ACC112 (cell line): Measurements from ENCODE around the gene APBA2.

ENCODE experiments used
- H2AFZ ChIP-seq: fragments of 200-600 bp; sonication (generic); one replicate; pipeline ENCODE4 v1.6.0; 2017; ENCODE audit warnings: antibody characterized with exemption, low read length; ENCODE audit not compliant: unreplicated experiment
- H3K27ac ChIP-seq: fragments of 200-600 bp; sonication (generic); 2 replicates; pipeline ENCODE4 v1.5.1; 2014; ENCODE audit warnings: low read depth, mild to moderate bottlenecking, antibody characterized with exemption, low read length, moderate library complexity
- H3K27me3 ChIP-seq: fragments of 200-600 bp; sonication (generic); 2 replicates; pipeline ENCODE4 v1.6.1; 2014; ENCODE audit warnings: mild to moderate bottlenecking, antibody characterized with exemption, low read length, moderate library complexity, mixed read lengths; ENCODE audit not compliant: insufficient read depth
- H3K36me3 ChIP-seq: fragments of 200-600 bp; sonication (generic); 2 replicates; pipeline ENCODE4 v1.6.1; 2016; ENCODE audit warnings: mild to moderate bottlenecking, antibody characterized with exemption, low read length, moderate library complexity, mixed read lengths; ENCODE audit not compliant: insufficient read depth
- H3K4me1 ChIP-seq: fragments of 200-600 bp; sonication (generic); one replicate; pipeline ENCODE4 v1.6.1; 2016; ENCODE audit warnings: low read length, mixed read lengths; ENCODE audit not compliant: insufficient read depth, unreplicated experiment, control insufficient read depth
- H3K4me3 ChIP-seq: fragments of 200-600 bp; sonication (generic); 2 replicates; pipeline ENCODE4 v1.5.1; 2014; ENCODE audit warnings: mild to moderate bottlenecking, low read depth, low read length
- H3K79me2 ChIP-seq: fragments of 200-600 bp; sonication (generic); one replicate; pipeline ENCODE4 v1.6.0; 2016; ENCODE audit warnings: low read length; ENCODE audit not compliant: control insufficient read depth, unreplicated experiment, insufficient read depth

Gene APBA2

GRCh38 chr15:29054171-29055045 is 168.6 kb downstream of the APBA2 start:
- Histone ChIP-seq H3K27ac (no peak overlapping the region), H2AFZ (no peak overlapping the region), H3K36me3 (no peaks in the 10 kb centered on the region), H3K79me2 (no peaks in the 10 kb centered on the region), H3K27me3 (no peaks in the 10 kb centered on the region), H3K4me1 (no peaks in the 10 kb centered on the region), H3K4me3 (no peak overlapping the region)

GRCh38 chr15:29055876-29056275 is 170.1 kb downstream of the APBA2 start:
- Histone ChIP-seq H2AFZ (no peak overlapping the region), H3K27me3 (no peaks in the 10 kb centered on the region), H3K4me1 (no peaks in the 10 kb centered on the region), H3K27ac (no peak overlapping the region), H3K79me2 (no peaks in the 10 kb centered on the region), H3K4me3 (no peak overlapping the region), H3K36me3 (no peaks in the 10 kb centered on the region)

- Histone ChIP-seq H3K4me3 (no peak overlapping the region), H3K27ac (no peak overlapping the region), H3K27me3 (no peaks in the 10 kb centered on the region), H2AFZ (no peak overlapping the region), H3K4me1 (no peaks in the 10 kb centered on the region), H3K79me2 (no peaks in the 10 kb centered on the region), H3K36me3 (no peaks in the 10 kb centered on the region)
Observed at GRCh38 chr15:29056839-29057450, 171.2 kb downstream of the APBA2 start.

- Histone ChIP-seq H3K36me3 (no peaks in the 10 kb centered on the region), H3K27me3 (no peaks in the 10 kb centered on the region), H3K27ac (no peak overlapping the region), H3K79me2 (no peaks in the 10 kb centered on the region), H3K4me3 (no peak overlapping the region), H3K4me1 (no peaks in the 10 kb centered on the region), H2AFZ (no peak overlapping the region)
Observed at GRCh38 chr15:29057856-29058255, 172.1 kb downstream of the APBA2 start.

- no peaks in the 10 kb centered on the region for H3K4me1 ChIP-seq
- H3K4me3 ChIP-seq, result no peak overlapping the region
Observed at GRCh38 chr15:29058903-29059539, 173.2 kb downstream of the APBA2 start.

GRCh38 chr15:29059871-29060640 is 174.3 kb downstream of the APBA2 start:
- no peaks in the 10 kb centered on the region for H3K27me3 ChIP-seq
- H2AFZ ChIP-seq, result no peak overlapping the region
- no peak overlapping the region for H3K4me3 ChIP-seq
- no peak overlapping the region for H3K27ac ChIP-seq
- H3K4me1 ChIP-seq, result no peaks in the 10 kb centered on the region
- no peaks in the 10 kb centered on the region for H3K36me3 ChIP-seq
- no peaks in the 10 kb centered on the region for H3K79me2 ChIP-seq

More at GRCh38 chr15:29058903-29059539, 173.2 kb downstream of the APBA2 start:
- no peaks in the 10 kb centered on the region for H3K27me3 ChIP-seq
- no peak overlapping the region for H2AFZ ChIP-seq
- no peaks in the 10 kb centered on the region for H3K36me3 ChIP-seq
- H3K27ac ChIP-seq, result no peak overlapping the region
- H3K79me2 ChIP-seq, result no peaks in the 10 kb centered on the region

- Histone ChIP-seq H3K27me3 (no peaks in the 10 kb centered on the region), H3K27ac (no peak overlapping the region), H3K4me3 (no peak overlapping the region), H3K36me3 (no peaks in the 10 kb centered on the region), H3K79me2 (no peaks in the 10 kb centered on the region), H2AFZ (no peak overlapping the region), H3K4me1 (no peaks in the 10 kb centered on the region)
Observed at GRCh38 chr15:29061746-29062145, 176.0 kb downstream of the APBA2 start.

- Histone ChIP-seq H3K4me1 (no peaks in the 10 kb centered on the region), H3K27ac (no peak overlapping the region), H3K79me2 (no peaks in the 10 kb centered on the region), H2AFZ (no peak overlapping the region), H3K36me3 (no peaks in the 10 kb centered on the region), H3K27me3 (no peaks in the 10 kb centered on the region), H3K4me3 (no peak overlapping the region)
Observed at GRCh38 chr15:29062179-29062591, 176.4 kb downstream of the APBA2 start.

- no peak overlapping the region for H3K4me3 ChIP-seq
- H3K4me1 ChIP-seq, result no peaks in the 10 kb centered on the region
- H2AFZ ChIP-seq, result no peak overlapping the region
- no peaks in the 10 kb centered on the region for H3K36me3 ChIP-seq
- H3K27me3 ChIP-seq, result no peaks in the 10 kb centered on the region
- H3K27ac ChIP-seq, result no peak overlapping the region
- no peaks in the 10 kb centered on the region for H3K79me2 ChIP-seq
Observed at GRCh38 chr15:29062626-29063025, 176.9 kb downstream of the APBA2 start.

- no peak overlapping the region for H3K4me3 ChIP-seq
- no peaks in the 10 kb centered on the region for H3K27me3 ChIP-seq
- H2AFZ ChIP-seq, result no peak overlapping the region
- H3K79me2 ChIP-seq, result no peaks in the 10 kb centered on the region
- no peak overlapping the region for H3K27ac ChIP-seq
- H3K4me1 ChIP-seq, result no peaks in the 10 kb centered on the region
- no peaks in the 10 kb centered on the region for H3K36me3 ChIP-seq
Observed at GRCh38 chr15:29063646-29064045, 177.9 kb downstream of the APBA2 start.
